ENCODE measurements around the gene NFXL1. TPM values are rescaled to one million over a fixed set of nuclear protein-coding genes. Genes with fewer than 3 reads are reported as not detected.

NFXL1 gene
- total RNA-seq, 4 donors from 2014 or later: 10.4 to 17.7 (median 12.0) TPM

- no peak for TF ChIP-seq CTCF (IDR thresholded peaks at IDR 0.05; ENCODE audit: low read depth)
Observed at GRCh38 chr4:47838445-47838844, 75.9 kb downstream of the NFXL1 start.

- TF ChIP-seq CTCF (IDR thresholded peaks at IDR 0.05; ENCODE audit: low read depth): no peak
Observed at GRCh38 chr4:47837908-47838294, 76.5 kb downstream of the NFXL1 start, which contains the start of gene CORIN. Gene CORIN (minus strand): TSS chr4:47838067. CDS start chr4:47837949, 118 bp downstream.

GRCh38 chr4:47837094-47837907 lies 77.1 kb downstream of the NFXL1 start:
- TF ChIP-seq CTCF (IDR thresholded peaks at IDR 0.05; ENCODE audit: low read depth): no peak

GRCh38 chr4:47836641-47837093 lies 77.7 kb downstream of the NFXL1 start:
- no peak for TF ChIP-seq CTCF (IDR thresholded peaks at IDR 0.05; ENCODE audit: low read depth)

GRCh38 chr4:47835494-47835893 lies 78.9 kb downstream of the NFXL1 start:
- no peak for TF ChIP-seq CTCF (IDR thresholded peaks at IDR 0.05; ENCODE audit: low read depth)

- no peak for TF ChIP-seq CTCF (IDR thresholded peaks at IDR 0.05; ENCODE audit: low read depth)
Observed at GRCh38 chr4:47831026-47831679, 83.2 kb downstream of the NFXL1 start.

- no peak for TF ChIP-seq CTCF (IDR thresholded peaks at IDR 0.05; ENCODE audit: low read depth)
Observed at GRCh38 chr4:47830265-47831025, 83.9 kb downstream of the NFXL1 start.

All from subcutaneous adipose tissue (tissue), 4 donors.